Sigmoid colon (tissue), 7 donors: ENCODE data around the gene SEMA4B. TPM values are rescaled to one million over a fixed set of nuclear protein-coding genes. Genes with fewer than 3 reads are reported as not detected.
A peak's percentile ranks its signal among the peaks of the same experiment; 100 is the strongest.

ENCODE experiments used
- DNase-seq: peaks from one replicate; pipeline ENCODE4 v3.0.0-alpha.2; 2019
- H3K27ac ChIP-seq, 4 donors: fragments of 200-600 bp; sonication (generic); one replicate each; pipeline ENCODE4 v1.5.1; 2016 to 2019; ENCODE audit warnings: mild to moderate bottlenecking in 1 of 4
- H3K27me3 ChIP-seq, 3 donors: fragments of 200-600 bp; sonication (generic); one replicate each; pipeline ENCODE4 v1.5.1; 2019; ENCODE audit warnings: mild to moderate bottlenecking in 1 of 3
- H3K36me3 ChIP-seq, 4 donors: fragments of 200-600 bp; sonication (generic); one replicate each; pipeline ENCODE4 v1.5.1; 2016 to 2019
- H3K4me1 ChIP-seq, 4 donors: fragments of 200-600 bp; sonication (generic); one replicate each; pipeline ENCODE4 v1.5.1; 2017 to 2019
- H3K4me3 ChIP-seq, 4 donors: fragments of 200-600 bp; sonication (generic); one replicate each; pipeline ENCODE4 v1.5.1; 2017 to 2019; ENCODE audit warnings: mild to moderate bottlenecking in 2 of 4, moderate library complexity in 1 of 4
- H3K9me3 ChIP-seq, 4 donors: fragments of 200-600 bp in 3 of 4; sonication (generic) in 3 of 4; one replicate each; pipeline versions ENCODE4 v1.5.1 to v1.6.1; 2013 to 2019
- CTCF ChIP-seq, 4 experiments: fragments of 450-650 bp in 3 of 4; fragments of 200-600 bp in 1 of 4; IDR thresholded peaks; one replicate each; pipeline ENCODE4 v1.5.1; 2016 to 2019; ENCODE audit warnings: antibody characterized with exemption in 4 of 4, mild to moderate bottlenecking in 3 of 4, moderate library complexity in 2 of 4
- EP300 ChIP-seq, 4 donors: sonication (generic); formaldehyde crosslinking; IDR thresholded peaks; one replicate each; pipeline ENCODE4 v1.6.1; 2017; ENCODE audit warnings: antibody characterized with exemption in 4 of 4
- POLR2A ChIP-seq, 2 donors: fragments of 450-650 bp; IDR thresholded peaks; one replicate each; pipeline ENCODE4 v1.6.1; 2016; ENCODE audit warnings: antibody characterized with exemption in 2 of 2, mild to moderate bottlenecking in 2 of 2, moderate library complexity in 2 of 2
- POLR2AphosphoS5 ChIP-seq, 4 donors: sonication (generic); formaldehyde crosslinking; IDR thresholded peaks; one replicate each; pipeline ENCODE4 v1.6.1; 2017; ENCODE audit warnings: antibody characterized with exemption in 4 of 4
- WGBS, 2 donors: extraction: QIAGEN DNeasy Blood & Tissue Kit; methylation state at CpG; one replicate each; pipeline ENCODE4 v1.1.7; 2013; 5-methylcytosine and 5-hydroxymethylcytosine counted together
- intact Hi-C: fragments of 100-400 bp; cut with DNase I; formaldehyde crosslinking; loops from one replicate; pipeline ENCODE4 v1.15.1; 2023
- polyA plus RNA-seq, 3 donors: library from polyadenylated mRNA; stranded (reverse); fragments of 200-250 nt; gene quantifications; one replicate each; pipeline ENCODE4 v1.2.3, GENCODE V29; 2013
- total RNA-seq, 4 donors: library from RNA; depleted of rRNA; stranded (reverse); fragments of >200 nt; gene quantifications; one replicate each; pipeline ENCODE4 v1.1.0, GENCODE V29; 2016
- donor health status: healthy with polysubstance abuse.
- donor health status: Bipolar disorder and iron deficiency.
- donor health status: healthy.

SEMA4B gene
- total and polyA plus RNA-seq, 7 donors, result 10.6 to 94.5 (median 50.7) TPM

- H3K36me3 ChIP-seq, result peaks cover 48 to 91% (median 67%) of the 10 kb centered on the region in 4 donors
- H3K4me1 ChIP-seq, result peaks cover 0 to 59% (median 37%) of the 10 kb centered on the region in 4 donors
- H3K9me3 ChIP-seq, result no peaks in the 10 kb centered on the region
- H3K27me3 ChIP-seq, result no peaks in the 10 kb centered on the region
- peak overlapping the region in 1 of 4 donors; percentile 93 for H3K27ac ChIP-seq
- DNase-seq, result no peak
- intact Hi-C loops, result loop anchor here (10.0 kb wide), 1 partner anchor 223 kb away; the partner anchor contains the start of gene ZNF710
- no peak overlapping the region for H3K4me3 ChIP-seq
- TF ChIP-seq CTCF (IDR thresholded peaks at IDR 0.05), result no peak
- TF ChIP-seq EP300 (IDR thresholded peaks at IDR 0.05), result no peak
- no peak for TF ChIP-seq POLR2A (IDR thresholded peaks at IDR 0.05)
- no peak for TF ChIP-seq POLR2AphosphoS5 (IDR thresholded peaks at IDR 0.05)
- 91 to 94% methylated on average over 7 of the region's 7 CpGs for WGBS, 2 donors
Measured at GRCh38 chr15:90227336-90227735, 26.2 kb downstream of the SEMA4B start.

DNA sequence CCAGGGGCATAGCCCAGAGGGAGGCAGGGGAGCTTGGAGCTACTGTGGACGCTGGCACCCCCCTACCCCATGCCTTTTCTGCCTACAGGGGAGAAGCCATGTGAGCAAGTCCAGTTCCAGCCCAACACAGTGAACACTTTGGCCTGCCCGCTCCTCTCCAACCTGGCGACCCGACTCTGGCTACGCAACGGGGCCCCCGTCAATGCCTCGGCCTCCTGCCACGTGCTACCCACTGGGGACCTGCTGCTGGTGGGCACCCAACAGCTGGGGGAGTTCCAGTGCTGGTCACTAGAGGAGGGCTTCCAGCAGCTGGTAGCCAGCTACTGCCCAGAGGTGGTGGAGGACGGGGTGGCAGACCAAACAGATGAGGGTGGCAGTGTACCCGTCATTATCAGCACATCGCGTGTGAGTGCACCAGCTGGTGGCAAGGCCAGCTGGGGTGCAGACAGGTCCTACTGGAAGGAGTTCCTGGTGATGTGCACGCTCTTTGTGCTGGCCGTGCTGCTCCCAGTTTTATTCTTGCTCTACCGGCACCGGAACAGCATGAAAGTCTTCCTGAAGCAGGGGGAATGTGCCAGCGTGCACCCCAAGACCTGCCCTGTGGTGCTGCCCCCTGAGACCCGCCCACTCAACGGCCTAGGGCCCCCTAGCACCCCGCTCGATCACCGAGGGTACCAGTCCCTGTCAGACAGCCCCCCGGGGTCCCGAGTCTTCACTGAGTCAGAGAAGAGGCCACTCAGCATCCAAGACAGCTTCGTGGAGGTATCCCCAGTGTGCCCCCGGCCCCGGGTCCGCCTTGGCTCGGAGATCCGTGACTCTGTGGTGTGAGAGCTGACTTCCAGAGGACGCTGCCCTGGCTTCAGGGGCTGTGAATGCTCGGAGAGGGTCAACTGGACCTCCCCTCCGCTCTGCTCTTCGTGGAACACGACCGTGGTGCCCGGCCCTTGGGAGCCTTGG is 27.0 kb downstream of the SEMA4B start:
- WGBS, 2 donors, result 90 to 91% methylated on average over 38 of the region's 38 CpGs
- no peak overlapping the region for H3K4me3 ChIP-seq
- TF ChIP-seq EP300 (IDR thresholded peaks at IDR 0.05) (no peak), POLR2AphosphoS5 (IDR thresholded peaks at IDR 0.05) (no peak), POLR2A (IDR thresholded peaks at IDR 0.05) (no peak), CTCF (IDR thresholded peaks at IDR 0.05) (no peak)
- peak overlapping the region in 3 of 4 donors; percentile 87 to 93 (median 92) for H3K27ac ChIP-seq
- no peaks in the 10 kb centered on the region for H3K9me3 ChIP-seq
- H3K27me3 ChIP-seq, result no peaks in the 10 kb centered on the region
- peaks cover 45 to 83% (median 66%) of the 10 kb centered on the region in 4 donors for H3K36me3 ChIP-seq
- no peak for DNase-seq
- peaks cover 0 to 67% (median 45%) of the 10 kb centered on the region in 4 donors for H3K4me1 ChIP-seq
- intact Hi-C loops, result loop anchor here (10.0 kb wide), 1 partner anchor 223 kb away; the partner anchor contains the start of gene ZNF710

- WGBS, 2 donors, result 92% methylated on average over 15 of the region's 15 CpGs
Measured at GRCh38 chr15:90228960-90229359, 27.8 kb downstream of the SEMA4B start.

DNA sequence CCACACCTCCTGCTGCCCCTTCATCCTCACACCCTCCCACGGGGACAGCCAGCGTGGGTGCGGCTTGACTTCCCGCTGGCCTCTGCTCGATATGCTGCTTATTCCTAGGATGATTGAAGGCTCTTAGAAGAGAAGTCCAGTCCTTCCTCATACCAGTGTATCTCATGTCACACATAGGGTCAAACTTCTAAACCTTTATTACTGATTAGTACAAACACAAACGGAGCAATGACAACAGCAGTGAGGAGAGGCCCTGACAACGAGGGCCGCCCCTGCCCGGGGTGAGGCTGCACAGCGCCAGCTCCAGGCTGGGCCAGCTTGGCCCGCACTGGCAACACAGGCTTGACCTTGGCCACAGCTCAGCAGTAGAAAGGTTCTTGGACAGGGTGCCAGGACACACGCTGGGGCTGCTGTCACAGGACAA is 29.0 kb downstream of the SEMA4B start:
- no peak for DNase-seq
- no peak for TF ChIP-seq EP300 (IDR thresholded peaks at IDR 0.05)
- peak in 2 of 4 donors; percentile 9 to 10 for TF ChIP-seq POLR2AphosphoS5 (IDR thresholded peaks at IDR 0.05)
- Histone ChIP-seq H3K27me3 (no peaks in the 10 kb centered on the region), H3K9me3 (no peaks in the 10 kb centered on the region), H3K4me3 (no peak overlapping the region), H3K27ac (peak overlapping the region; percentile 48 to 93 (median 90)), H3K36me3 (peaks cover 25 to 63% (median 46%) of the 10 kb centered on the region in 4 donors), H3K4me1 (peaks cover 0 to 69% (median 54%) of the 10 kb centered on the region in 4 donors)
- intact Hi-C loops, result loop anchor here (5.0 to 10.0 kb wide), 2 partner anchors 133 to 335 kb away; partner anchors contain the start of gene AP3S2
- 22 to 73% methylated on average over 12 of the region's 12 CpGs for WGBS, 2 donors

More at GRCh38 chr15:90228960-90229359, 27.8 kb downstream of the SEMA4B start:
- H3K27me3 ChIP-seq, result no peaks in the 10 kb centered on the region
- TF ChIP-seq CTCF (IDR thresholded peaks at IDR 0.05) (no peak), POLR2AphosphoS5 (IDR thresholded peaks at IDR 0.05) (peak in 1 of 4 donors; percentile 5), EP300 (IDR thresholded peaks at IDR 0.05) (no peak), POLR2A (IDR thresholded peaks at IDR 0.05) (no peak)
- intact Hi-C loops, result loop anchor here (10.0 kb wide), 1 partner anchor 224 kb away; the partner anchor contains the start of gene ZNF710
- H3K4me3 ChIP-seq, result no peak overlapping the region
- peak overlapping the region in 3 of 4 donors; percentile 87 to 93 (median 92) for H3K27ac ChIP-seq
- no peaks in the 10 kb centered on the region for H3K9me3 ChIP-seq
- DNase-seq, result no peak
- peaks cover 0 to 66% (median 46%) of the 10 kb centered on the region in 4 donors for H3K4me1 ChIP-seq
- peaks cover 36 to 75% (median 57%) of the 10 kb centered on the region in 4 donors for H3K36me3 ChIP-seq

GRCh38 chr15:90230610-90231009 is 29.5 kb downstream of the SEMA4B start:
- TF ChIP-seq EP300 (IDR thresholded peaks at IDR 0.05), result no peak
- no peak for TF ChIP-seq POLR2AphosphoS5 (IDR thresholded peaks at IDR 0.05)
- no peak for TF ChIP-seq CTCF (IDR thresholded peaks at IDR 0.05)
- TF ChIP-seq POLR2A (IDR thresholded peaks at IDR 0.05), result no peak
- WGBS, 2 donors, result 83 to 87% methylated on average over 8 of the region's 8 CpGs
- Histone ChIP-seq H3K4me3 (no peak overlapping the region), H3K4me1 (peaks cover 0 to 71% (median 55%) of the 10 kb centered on the region in 4 donors), H3K36me3 (peaks cover 20 to 58% (median 41%) of the 10 kb centered on the region in 4 donors), H3K27ac (peak overlapping the region; percentile 48 to 93 (median 90)), H3K9me3 (no peaks in the 10 kb centered on the region), H3K27me3 (no peaks in the 10 kb centered on the region)
- intact Hi-C loops, result loop anchor here (5.0 to 10.0 kb wide), 2 partner anchors 133 to 336 kb away; partner anchors contain the start of gene AP3S2
- no peak for DNase-seq
